GM12878 (cell line): Measurements from ENCODE around the gene ETV6. TPM values are rescaled to one million over a fixed set of nuclear protein-coding genes. Genes with fewer than 3 reads are reported as not detected.
A peak's percentile ranks its signal among the peaks of the same experiment; 100 is the strongest.

Source experiments
- BCL3 ChIP-seq: IDR thresholded peaks from 2 replicates; pipeline ENCODE4 v1.6.1; 2011; ENCODE audit warnings: borderline replicate concordance, low read depth, mild to moderate bottlenecking, moderate library complexity, low read length; ENCODE audit not compliant: insufficient read depth, poor library complexity, severe bottlenecking
- CREM ChIP-seq: IDR thresholded peaks from 2 replicates; pipeline ENCODE4 v1.6.1; 2014; ENCODE audit warnings: antibody characterized with exemption, low read depth
- GATAD2B ChIP-seq: fragments of 450-650 bp; conservative IDR thresholded peaks from 2 replicates; pipeline ENCODE4 v1.6.1; 2017; ENCODE audit warnings: low read depth, mild to moderate bottlenecking, moderate library complexity
- IKZF2 ChIP-seq, 2 experiments: fragments of 450-650 bp; IDR thresholded peaks; 2 replicates each; pipeline ENCODE4 v1.6.1; 2017; ENCODE audit warnings: mild to moderate bottlenecking in 2 of 2, moderate library complexity in 2 of 2
- IRF4 ChIP-seq: IDR thresholded peaks from 2 replicates; pipeline ENCODE4 v1.6.1; 2011; ENCODE audit warnings: low read depth, low read length
- POU2F2 ChIP-seq: IDR thresholded peaks from 3 replicates; pipeline ENCODE4 v1.6.1; 2011; ENCODE audit warnings: low read depth, mild to moderate bottlenecking, low read length, borderline replicate concordance
- polyA plus RNA-seq, 11 experiments: library from polyadenylated mRNA; depleted of rRNA in 4 of 11; unstranded in 6 of 11; stranded (reverse) in 5 of 11; fragments of >200 nt; fragmentation: Nextera tagmentation in 4 of 11; fragmentation: Illumina TruSeq in 1 of 11; extraction: Ambion mirVana in 4 of 11; extraction: Trizol in 1 of 11; gene quantifications; 1 replicate in 1 of 11; 2 replicates in 10 of 11; pipeline versions ENCODE4 v1.2.1 to v1.2.3, GENCODE V29; 2011 to 2016; ENCODE audit warnings: inconsistent platforms in 2 of 11, missing spikeins in 2 of 11, low read depth in 1 of 11
- total RNA-seq, 4 experiments: library from RNA; depleted of rRNA in 3 of 4; stranded (reverse); fragments of >200 nt in 3 of 4; fragmentation: Illumina TruSeq in 1 of 4; extraction: Trizol in 1 of 4; gene quantifications; 2 replicates each; pipeline versions ENCODE4 v1.2.1 to v1.2.3, GENCODE V29; 2013 to 2021
- TF ChIP-seq, protein P1 (sequence below): fragments of 450-650 bp; IDR thresholded peaks from 2 replicates; pipeline ENCODE4 v1.6.1; 2017; ENCODE audit warnings: mild to moderate bottlenecking, moderate library complexity

The ETV6 gene
- total and polyA plus RNA-seq, 10 of the 15 experiments (the other 5 are each of a cell fraction or from before 2014, with no cell fraction given) = 6.6 to 74.8 (median 24.6) TPM

DNA sequence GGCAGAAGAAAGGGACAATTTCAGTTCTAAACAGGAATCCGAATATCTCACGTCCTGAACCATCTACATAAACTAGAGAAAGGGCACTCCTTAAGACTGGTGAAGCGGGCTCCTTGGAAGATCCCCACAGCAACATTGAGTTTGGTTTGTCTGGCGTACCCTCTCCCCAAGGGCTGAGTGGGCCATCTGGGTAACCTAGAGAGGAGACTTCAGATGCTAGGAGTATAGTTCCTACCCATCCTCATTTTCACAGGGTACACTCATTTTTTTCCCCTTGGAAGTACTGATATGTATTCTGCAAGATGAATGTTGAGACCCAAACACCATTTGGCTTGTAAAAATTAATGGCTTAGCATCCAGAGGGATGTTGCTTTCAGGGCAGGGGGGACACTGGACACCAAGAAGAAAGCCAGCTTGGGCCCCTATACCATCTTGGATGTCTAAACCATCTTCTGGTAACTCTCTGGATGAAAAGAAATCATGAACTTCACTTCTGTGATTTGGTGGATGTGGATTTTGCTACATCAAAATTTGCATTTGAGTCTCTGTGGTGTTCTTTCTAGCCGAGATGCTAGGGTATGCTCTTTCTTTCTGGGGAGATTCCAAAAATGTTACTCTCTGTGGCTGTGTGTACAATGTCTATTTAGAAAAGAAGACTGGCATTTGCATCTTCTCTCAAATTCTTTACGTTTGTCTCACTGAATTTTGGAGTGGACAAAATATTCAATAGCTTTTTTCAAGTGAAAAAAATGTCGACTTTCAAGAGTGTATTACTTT, 97.7 kb downstream of the ETV6 start (continued):
- TF ChIP-seq, protein P1, sequence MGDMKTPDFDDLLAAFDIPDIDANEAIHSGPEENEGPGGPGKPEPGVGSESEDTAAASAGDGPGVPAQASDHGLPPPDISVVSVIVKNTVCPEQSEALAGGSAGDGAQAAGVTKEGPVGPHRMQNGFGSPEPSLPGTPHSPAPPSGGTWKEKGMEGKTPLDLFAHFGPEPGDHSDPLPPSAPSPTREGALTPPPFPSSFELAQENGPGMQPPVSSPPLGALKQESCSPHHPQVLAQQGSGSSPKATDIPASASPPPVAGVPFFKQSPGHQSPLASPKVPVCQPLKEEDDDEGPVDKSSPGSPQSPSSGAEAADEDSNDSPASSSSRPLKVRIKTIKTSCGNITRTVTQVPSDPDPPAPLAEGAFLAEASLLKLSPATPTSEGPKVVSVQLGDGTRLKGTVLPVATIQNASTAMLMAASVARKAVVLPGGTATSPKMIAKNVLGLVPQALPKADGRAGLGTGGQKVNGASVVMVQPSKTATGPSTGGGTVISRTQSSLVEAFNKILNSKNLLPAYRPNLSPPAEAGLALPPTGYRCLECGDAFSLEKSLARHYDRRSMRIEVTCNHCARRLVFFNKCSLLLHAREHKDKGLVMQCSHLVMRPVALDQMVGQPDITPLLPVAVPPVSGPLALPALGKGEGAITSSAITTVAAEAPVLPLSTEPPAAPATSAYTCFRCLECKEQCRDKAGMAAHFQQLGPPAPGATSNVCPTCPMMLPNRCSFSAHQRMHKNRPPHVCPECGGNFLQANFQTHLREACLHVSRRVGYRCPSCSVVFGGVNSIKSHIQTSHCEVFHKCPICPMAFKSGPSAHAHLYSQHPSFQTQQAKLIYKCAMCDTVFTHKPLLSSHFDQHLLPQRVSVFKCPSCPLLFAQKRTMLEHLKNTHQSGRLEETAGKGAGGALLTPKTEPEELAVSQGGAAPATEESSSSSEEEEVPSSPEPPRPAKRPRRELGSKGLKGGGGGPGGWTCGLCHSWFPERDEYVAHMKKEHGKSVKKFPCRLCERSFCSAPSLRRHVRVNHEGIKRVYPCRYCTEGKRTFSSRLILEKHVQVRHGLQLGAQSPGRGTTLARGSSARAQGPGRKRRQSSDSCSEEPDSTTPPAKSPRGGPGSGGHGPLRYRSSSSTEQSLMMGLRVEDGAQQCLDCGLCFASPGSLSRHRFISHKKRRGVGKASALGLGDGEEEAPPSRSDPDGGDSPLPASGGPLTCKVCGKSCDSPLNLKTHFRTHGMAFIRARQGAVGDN = peak; percentile 66
- TF ChIP-seq GATAD2B (no peak), IKZF2 (IDR thresholded peaks at IDR 0.05) (peak in 1 of 2 experiments; percentile 42; a peak in 1 of 4 replicates), CREM (0 out of 2 replicates have a peak, but pooled peaks have one; percentile 26), POU2F2 (peak; percentile 80; the same call in 2 of the 3 replicates), IRF4 (no peak), BCL3 (no peak)
